RKO (cell line): ENCODE results near the gene C20orf202.

ENCODE experiments used
- DNase-seq: peaks from one replicate; pipeline ENCODE4 v3.0.0-alpha.2; 2016; ENCODE audit warnings: low spot score

Gene C20orf202

GRCh38 chr20:1184638-1185315 lies 18.5 kb upstream of the C20orf202 start, which contains the start of gene TMEM74B:
TMEM74B (minus strand) TSS chr20:1184981; CDS start chr20:1183801, 1,180 bp downstream.
- peak; percentile 25 for DNase-seq

- DNase-seq: peak; percentile 30
Observed at GRCh38 chr20:1185316-1185741, 17.9 kb upstream of the C20orf202 start.

- peak; percentile 85 for DNase-seq
Observed at GRCh38 chr20:1185790-1186334, 17.4 kb upstream of the C20orf202 start.

GRCh38 chr20:1186367-1186991 lies 16.8 kb upstream of the C20orf202 start:
- no peak for DNase-seq

GRCh38 chr20:1187605-1188171 lies 15.6 kb upstream of the C20orf202 start:
- peak; percentile 24 for DNase-seq

- no peak for DNase-seq
Observed at GRCh38 chr20:1188347-1188746, 14.9 kb upstream of the C20orf202 start.

GRCh38 chr20:1189827-1190226 lies 13.4 kb upstream of the C20orf202 start:
- DNase-seq: no peak

- no peak for DNase-seq
Observed at GRCh38 chr20:1190847-1191246, 12.4 kb upstream of the C20orf202 start.

GRCh38 chr20:1191299-1191698 lies 12.0 kb upstream of the C20orf202 start:
- DNase-seq: no peak

- no peak for DNase-seq
Observed at GRCh38 chr20:1195226-1195625, 8.0 kb upstream of the C20orf202 start.

- DNase-seq: no peak
Observed at GRCh38 chr20:1196634-1197033, 6.6 kb upstream of the C20orf202 start.

GRCh38 chr20:1197801-1198200 lies 5.5 kb upstream of the C20orf202 start:
- no peak for DNase-seq

- DNase-seq: no peak
Observed at GRCh38 chr20:1198751-1199150, 4.5 kb upstream of the C20orf202 start.

GRCh38 chr20:1199212-1199873 lies 3.9 kb upstream of the C20orf202 start:
- no peak for DNase-seq

- no peak for DNase-seq
Observed at GRCh38 chr20:1199964-1200363, 3.3 kb upstream of the C20orf202 start.

- DNase-seq: no peak
Observed at GRCh38 chr20:1203630-1204029, 376 bp downstream of the C20orf202 start.

- no peak for DNase-seq
Observed at GRCh38 chr20:1204113-1204512, 859 bp downstream of the C20orf202 start.

GRCh38 chr20:1204576-1204975 lies 1.3 kb downstream of the C20orf202 start:
- no peak for DNase-seq

- no peak for DNase-seq
Observed at GRCh38 chr20:1205802-1206201, 2.5 kb downstream of the C20orf202 start.

- no peak for DNase-seq
Observed at GRCh38 chr20:1206366-1207148, 3.3 kb downstream of the C20orf202 start.

GRCh38 chr20:1207293-1207878 lies 4.1 kb downstream of the C20orf202 start:
- no peak for DNase-seq
